ENCODE data around the gene DKC1. TPM values are rescaled to one million over a fixed set of nuclear protein-coding genes. Genes with fewer than 3 reads are reported as not detected.

DKC1 gene
- total and polyA plus RNA-seq, 4 donors = 24.5 to 39.6 (median 33.2) TPM

DNA sequence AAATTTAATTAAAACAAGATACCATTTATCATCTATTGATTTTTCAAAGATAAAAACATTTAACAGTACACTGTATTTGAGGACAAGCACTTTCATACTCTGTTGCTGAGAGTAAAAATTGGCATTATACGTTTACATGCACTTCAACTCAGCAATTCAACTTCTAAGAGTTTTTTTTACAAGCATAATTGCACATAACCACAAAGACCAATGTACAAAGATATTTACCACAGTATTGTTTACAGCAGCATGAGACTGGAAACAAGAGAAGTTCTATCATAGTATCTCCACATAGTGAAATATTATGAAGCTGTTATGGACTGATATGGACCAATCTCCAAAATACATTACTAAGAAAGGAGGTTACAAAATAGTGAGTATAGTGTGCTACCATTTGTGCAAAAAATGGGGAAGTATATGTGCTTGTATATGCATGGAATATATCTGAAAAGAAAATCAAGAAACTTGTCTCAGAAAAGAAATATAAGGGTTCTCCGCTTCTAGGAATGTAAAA, 22.7 kb upstream of the DKC1 start:
- DNase-seq = no peak
- Histone ChIP-seq H3K9me3 (ENCODE audit: control insufficient read depth in 4 of 4, insufficient read depth in 3 of 4, low read length in 3 of 4) (peaks cover 0 to 3% (median 0%) of the 10 kb centered on the region in 4 donors), H3K27ac (ENCODE audit: low read depth in 1 of 2, low read length in 1 of 2) (no peak overlapping the region), H3K27me3 (ENCODE audit: control insufficient read depth in 3 of 3, insufficient read depth in 3 of 3, low read length in 2 of 3) (no peaks in the 10 kb centered on the region), H3K4me1 (ENCODE audit: control insufficient read depth in 5 of 5, insufficient read depth in 5 of 5, low read length in 5 of 5) (peaks cover 8 to 19% (median 10%) of the 10 kb centered on the region in 5 donors), H3K36me3 (ENCODE audit: control insufficient read depth in 4 of 4, insufficient read depth in 4 of 4, low read length in 4 of 4) (no peaks in the 10 kb centered on the region), H3K4me3 (no peak overlapping the region), H3K9ac (ENCODE audit: insufficient read depth in 1 of 2, low read length in 2 of 2) (no peak overlapping the region)
- ATAC-seq (ENCODE audit: insufficient read depth, low FRiP score) = no peak
- WGBS, 2 donors = 58 to 64% methylated on average over 2 of the region's 2 CpGs
- TF ChIP-seq, protein P1, sequence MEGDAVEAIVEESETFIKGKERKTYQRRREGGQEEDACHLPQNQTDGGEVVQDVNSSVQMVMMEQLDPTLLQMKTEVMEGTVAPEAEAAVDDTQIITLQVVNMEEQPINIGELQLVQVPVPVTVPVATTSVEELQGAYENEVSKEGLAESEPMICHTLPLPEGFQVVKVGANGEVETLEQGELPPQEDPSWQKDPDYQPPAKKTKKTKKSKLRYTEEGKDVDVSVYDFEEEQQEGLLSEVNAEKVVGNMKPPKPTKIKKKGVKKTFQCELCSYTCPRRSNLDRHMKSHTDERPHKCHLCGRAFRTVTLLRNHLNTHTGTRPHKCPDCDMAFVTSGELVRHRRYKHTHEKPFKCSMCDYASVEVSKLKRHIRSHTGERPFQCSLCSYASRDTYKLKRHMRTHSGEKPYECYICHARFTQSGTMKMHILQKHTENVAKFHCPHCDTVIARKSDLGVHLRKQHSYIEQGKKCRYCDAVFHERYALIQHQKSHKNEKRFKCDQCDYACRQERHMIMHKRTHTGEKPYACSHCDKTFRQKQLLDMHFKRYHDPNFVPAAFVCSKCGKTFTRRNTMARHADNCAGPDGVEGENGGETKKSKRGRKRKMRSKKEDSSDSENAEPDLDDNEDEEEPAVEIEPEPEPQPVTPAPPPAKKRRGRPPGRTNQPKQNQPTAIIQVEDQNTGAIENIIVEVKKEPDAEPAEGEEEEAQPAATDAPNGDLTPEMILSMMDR (IDR thresholded peaks at IDR 0.05; ENCODE audit: control extremely low read depth, extremely low read depth) = no peak

DNA sequence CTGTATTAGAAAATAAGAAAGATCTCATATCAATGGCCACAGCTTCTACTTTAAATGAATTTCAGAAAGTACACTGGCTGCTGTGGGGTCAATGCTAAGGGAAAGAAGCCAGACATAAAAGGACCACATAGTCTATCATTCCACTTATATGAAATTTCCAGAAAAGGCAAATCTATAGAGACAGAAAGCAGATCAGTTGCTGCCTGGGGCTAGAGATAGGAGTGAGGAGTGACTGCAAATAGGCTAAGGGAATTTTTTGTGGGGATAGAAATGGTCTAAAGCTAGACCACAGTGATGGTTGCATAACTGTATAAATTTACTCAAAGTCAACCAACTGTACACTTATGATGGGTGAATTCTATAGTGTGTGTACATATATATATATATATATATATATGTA, 20.1 kb upstream of the DKC1 start:
- no peak overlapping the region for H3K9ac ChIP-seq (ENCODE audit: insufficient read depth in 1 of 2, low read length in 2 of 2)
- H3K4me1 ChIP-seq (ENCODE audit: control insufficient read depth in 5 of 5, insufficient read depth in 5 of 5, low read length in 5 of 5) = peaks cover 0 to 6% (median under 1%) of the 10 kb centered on the region in 5 donors
- no peak overlapping the region for H3K4me3 ChIP-seq
- DNase-seq (no peak), ATAC-seq (ENCODE audit: insufficient read depth, low FRiP score) (no peak)
- H3K9me3 ChIP-seq (ENCODE audit: control insufficient read depth in 4 of 4, insufficient read depth in 3 of 4, low read length in 3 of 4) = peaks cover 0 to 3% (median 0%) of the 10 kb centered on the region in 4 donors
- H3K36me3 ChIP-seq (ENCODE audit: control insufficient read depth in 4 of 4, insufficient read depth in 4 of 4, low read length in 4 of 4) = no peaks in the 10 kb centered on the region
- H3K27me3 ChIP-seq (ENCODE audit: control insufficient read depth in 3 of 3, insufficient read depth in 3 of 3, low read length in 2 of 3) = no peaks in the 10 kb centered on the region
- TF ChIP-seq, protein P1 (IDR thresholded peaks at IDR 0.05; ENCODE audit: control extremely low read depth, extremely low read depth) = no peak
- no peak overlapping the region for H3K27ac ChIP-seq (ENCODE audit: low read depth in 1 of 2, low read length in 1 of 2)

DNA sequence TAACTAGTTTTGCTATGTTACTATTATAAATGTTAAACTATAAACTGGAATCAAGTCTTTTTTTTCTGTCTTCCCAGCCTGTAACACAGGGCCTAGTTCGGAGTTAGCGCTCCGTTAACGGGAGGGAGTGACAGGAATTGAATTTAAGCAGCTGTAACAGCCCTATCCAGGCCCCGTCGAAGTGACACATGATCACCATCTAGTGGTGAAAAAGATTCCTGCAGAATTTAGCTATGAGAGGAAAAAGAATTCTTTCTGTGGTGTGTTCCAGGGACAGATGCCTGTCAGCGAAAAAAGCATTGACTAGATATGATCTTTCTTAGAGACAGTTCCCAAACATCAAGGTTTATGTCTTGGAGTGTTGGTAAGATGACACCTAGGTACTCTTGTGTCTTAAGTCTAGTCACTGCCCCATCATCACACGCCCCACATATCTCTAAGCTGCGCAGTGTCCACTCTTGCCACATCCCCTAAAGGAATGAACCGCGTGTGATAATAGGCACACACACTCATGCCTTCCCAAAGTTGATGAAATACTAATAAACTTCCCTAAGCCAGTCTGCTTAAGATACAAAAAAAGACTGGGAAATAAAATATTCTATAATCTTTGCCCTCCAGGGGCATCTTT, 13.8 kb upstream of the DKC1 start:
- DNase-seq (peak; percentile 51 to 80 (median 79)), ATAC-seq (ENCODE audit: insufficient read depth, low FRiP score) (peak; percentile 54)
- H3K9me3 ChIP-seq (ENCODE audit: control insufficient read depth in 4 of 4, insufficient read depth in 3 of 4, low read length in 3 of 4) = no peaks in the 10 kb centered on the region
- TF ChIP-seq, protein P1 (IDR thresholded peaks at IDR 0.05; ENCODE audit: control extremely low read depth, extremely low read depth) = peak; percentile 58
- peaks cover 4 to 19% (median 9%) of the 10 kb centered on the region in 3 donors for H3K27me3 ChIP-seq (ENCODE audit: control insufficient read depth in 3 of 3, insufficient read depth in 3 of 3, low read length in 2 of 3)
- no peak overlapping the region for H3K27ac ChIP-seq (ENCODE audit: low read depth in 1 of 2, low read length in 1 of 2)
- H3K4me1 ChIP-seq (ENCODE audit: control insufficient read depth in 5 of 5, insufficient read depth in 5 of 5, low read length in 5 of 5) = peaks cover 0 to 5% (median 1%) of the 10 kb centered on the region in 5 donors
- no peak overlapping the region for H3K9ac ChIP-seq (ENCODE audit: insufficient read depth in 1 of 2, low read length in 2 of 2)
- no peaks in the 10 kb centered on the region for H3K36me3 ChIP-seq (ENCODE audit: control insufficient read depth in 4 of 4, insufficient read depth in 4 of 4, low read length in 4 of 4)
- no peak overlapping the region for H3K4me3 ChIP-seq
- WGBS, 2 donors = 15 to 24% methylated on average over 11 of the region's 11 CpGs

All from lung (tissue), 12 donors.